GM19238 (cell line): ENCODE results near the gene PEAK3.

ENCODE experiments used
- DNase-seq: peaks from one replicate; pipeline ENCODE4 v3.0.0; 2011; ENCODE audit warnings: low spot score; ENCODE audit not compliant: insufficient read length

PEAK3 gene

DNA sequence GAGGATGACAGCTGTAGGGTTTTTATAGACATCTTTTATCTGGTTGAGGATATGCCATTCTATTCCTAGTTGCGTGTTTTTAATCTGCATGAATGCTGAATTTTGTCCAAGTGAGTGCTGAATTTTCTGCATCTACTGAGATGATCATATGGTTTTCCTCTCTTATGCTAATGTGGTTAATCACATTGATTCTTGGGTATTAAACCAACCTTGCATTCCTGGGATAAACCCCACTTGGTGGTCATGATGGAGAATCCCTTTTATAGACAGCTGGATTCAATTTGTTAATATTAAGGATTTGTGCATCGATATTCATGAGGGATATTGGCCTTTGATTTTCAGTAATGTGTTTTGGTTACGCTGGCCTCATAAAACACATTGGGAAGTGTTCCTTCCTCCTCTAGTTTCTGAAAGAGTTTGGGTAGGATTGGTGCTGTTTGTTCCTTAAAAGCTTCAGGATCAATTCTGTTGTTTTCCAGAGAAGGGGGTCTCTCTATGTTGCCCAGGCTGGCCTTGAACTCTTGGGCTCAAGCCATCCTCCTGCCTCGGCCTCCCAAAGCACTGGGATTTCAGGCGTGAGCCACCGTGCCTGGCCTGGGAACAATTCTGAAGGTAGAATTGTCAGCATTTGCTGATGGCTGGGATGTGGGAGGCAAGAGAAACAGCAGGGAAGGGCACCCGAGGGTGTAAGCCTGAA, 33.3 kb upstream of the PEAK3 start:
- no peak for DNase-seq

- DNase-seq, result no peak
Observed at GRCh38 chr19:2312820-2313501, 31.0 kb upstream of the PEAK3 start.

DNA sequence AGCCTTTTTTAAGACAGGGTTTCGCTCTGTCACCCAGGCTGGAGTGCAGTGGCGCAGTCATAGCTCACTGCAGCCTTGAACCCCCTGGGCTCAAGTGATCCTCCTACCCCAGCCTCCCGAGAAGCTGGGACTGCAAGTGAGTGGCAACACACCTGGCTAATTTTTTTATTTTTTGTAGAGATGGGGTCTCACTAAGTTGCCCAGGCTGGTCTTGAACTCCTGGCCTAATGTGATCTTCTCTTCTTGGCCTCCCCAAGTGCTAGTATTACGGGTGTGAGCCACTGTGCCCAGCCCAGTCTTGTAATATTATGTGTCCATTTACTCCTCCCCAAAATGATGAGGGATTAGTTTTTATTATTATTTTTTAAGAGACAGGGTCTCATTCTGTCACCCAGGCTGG, 29.1 kb upstream of the PEAK3 start:
- no peak for DNase-seq

- no peak for DNase-seq
Observed at GRCh38 chr19:2309734-2310362, 27.9 kb upstream of the PEAK3 start.

DNA sequence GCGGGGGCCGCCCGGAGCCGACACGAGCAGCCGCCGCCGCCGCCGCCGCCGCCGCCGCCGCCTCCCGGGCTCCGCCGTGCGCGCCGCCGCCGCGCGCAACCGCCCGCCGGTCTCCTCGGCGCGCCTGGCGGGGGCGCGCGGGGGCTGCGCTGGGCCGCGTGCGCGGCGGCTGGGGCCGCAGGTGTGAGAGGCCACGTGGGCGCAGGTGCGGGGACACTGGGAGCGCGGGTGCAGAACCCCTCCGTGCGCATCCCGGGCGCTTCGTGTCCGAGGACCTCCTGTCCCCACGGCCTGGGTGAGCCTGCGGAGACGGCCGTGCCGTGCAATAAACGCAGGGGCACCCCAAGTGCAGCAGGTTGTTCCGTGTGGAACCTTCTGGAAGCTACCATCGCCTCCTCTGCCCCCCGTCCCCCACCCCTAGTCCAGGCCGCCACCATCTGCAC, 26.2 kb upstream of the PEAK3 start, which contains the start of gene LINGO3:
TSS of gene LINGO3 (minus strand) at position 41 of the 443 bp plus-strand sequence. CDS start 16,378 bp downstream, outside the sequence.
- no peak for DNase-seq

GRCh38 chr19:2307518-2308012, 25.6 kb upstream of the PEAK3 start:
- no peak for DNase-seq

GRCh38 chr19:2306971-2307370, 25.0 kb upstream of the PEAK3 start:
- DNase-seq, result no peak

DNA sequence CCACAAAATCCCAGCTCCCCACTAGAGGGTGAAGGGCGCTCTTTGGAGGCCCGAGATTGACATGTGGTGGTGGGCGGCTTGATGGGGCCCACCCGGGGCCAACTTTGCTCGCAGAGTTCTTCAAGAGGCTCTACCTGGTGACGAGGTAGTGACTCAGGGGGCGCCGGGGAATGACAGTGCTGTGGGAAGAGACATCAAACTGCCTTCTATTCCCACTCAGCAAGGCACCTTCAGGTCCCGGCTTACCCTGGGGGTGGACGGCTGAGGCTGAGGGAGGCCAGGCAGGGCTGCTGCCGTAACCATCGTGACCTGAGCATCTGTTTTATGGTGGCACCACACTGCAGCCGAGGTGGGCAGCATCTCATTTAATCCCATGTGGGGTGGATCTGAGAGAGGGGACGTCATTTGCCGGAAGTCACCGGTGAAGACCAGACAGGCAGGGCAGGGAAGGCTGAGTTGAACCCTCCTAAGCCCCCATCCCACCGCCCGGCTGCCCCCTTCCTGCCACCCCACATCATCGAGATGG, 24.4 kb upstream of the PEAK3 start:
- DNase-seq, result no peak

- DNase-seq, result no peak
Observed at GRCh38 chr19:2305452-2306280, 23.7 kb upstream of the PEAK3 start.

- DNase-seq, result no peak
Observed at GRCh38 chr19:2303211-2303798, 21.3 kb upstream of the PEAK3 start.

DNA sequence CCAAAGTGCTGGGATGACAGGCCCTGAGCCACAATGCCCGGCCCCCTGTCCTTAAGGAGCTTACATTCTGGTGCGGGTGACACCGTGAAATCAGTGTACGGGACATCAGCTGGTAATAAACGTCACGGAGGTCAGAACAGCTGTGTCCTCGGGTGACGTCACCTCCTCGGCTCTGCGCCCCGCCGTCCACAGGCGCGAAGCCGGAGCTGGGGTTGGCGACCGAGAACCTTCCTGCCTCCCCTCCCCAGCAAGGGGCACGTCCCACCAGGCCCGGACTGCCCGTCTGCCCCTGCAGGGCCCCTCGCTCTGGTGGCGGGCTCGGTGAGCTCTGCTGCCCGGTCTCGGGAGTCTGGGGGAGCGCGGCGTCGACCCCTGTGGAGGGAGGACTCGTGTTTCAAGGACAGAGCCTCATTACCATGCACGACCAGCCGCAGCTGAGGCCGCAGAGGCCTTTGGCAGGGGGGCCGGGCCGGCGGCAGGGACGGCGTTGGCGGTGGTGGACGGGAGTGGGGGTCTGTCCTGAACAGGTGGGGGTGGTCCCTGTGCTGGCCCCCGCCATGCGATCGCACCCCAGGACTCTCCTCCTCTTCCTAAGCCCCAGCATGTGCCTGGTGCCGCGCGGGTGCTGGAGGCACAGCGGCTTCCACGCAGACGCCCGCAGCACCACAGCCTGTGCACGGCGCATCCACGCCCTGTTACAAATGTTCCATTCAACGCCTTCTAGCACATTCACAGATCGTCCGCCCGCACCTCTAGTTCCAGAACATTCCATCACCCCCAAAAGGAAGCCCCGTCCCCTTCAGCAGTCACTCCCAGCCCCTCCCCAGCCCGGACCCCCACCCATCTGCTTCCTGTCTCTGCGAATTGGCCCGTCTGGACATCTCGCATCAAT, 20.6 kb upstream of the PEAK3 start:
- no peak for DNase-seq

DNA sequence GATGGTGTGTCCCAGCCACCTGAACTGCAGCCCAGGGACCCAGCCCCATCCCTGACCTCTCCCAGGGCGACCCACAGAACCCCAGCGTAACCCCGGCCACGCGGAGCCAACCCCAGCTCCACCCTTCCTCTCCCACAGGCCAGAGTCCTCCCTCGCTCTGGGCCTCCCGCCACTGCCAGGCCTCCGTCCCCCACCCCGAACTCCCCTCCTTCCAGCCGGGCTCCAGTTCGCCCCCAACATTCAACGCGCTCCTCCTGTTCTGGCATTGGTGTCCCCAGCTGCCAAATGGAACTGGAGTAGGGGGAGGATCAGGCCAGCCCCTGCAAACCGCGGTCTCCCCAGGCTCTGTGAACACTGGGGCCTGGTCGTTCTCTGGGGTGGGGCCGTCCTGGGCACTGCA, 18.6 kb upstream of the PEAK3 start:
- DNase-seq, result no peak

GRCh38 chr19:2296141-2296540, 14.2 kb upstream of the PEAK3 start:
- no peak for DNase-seq

DNA sequence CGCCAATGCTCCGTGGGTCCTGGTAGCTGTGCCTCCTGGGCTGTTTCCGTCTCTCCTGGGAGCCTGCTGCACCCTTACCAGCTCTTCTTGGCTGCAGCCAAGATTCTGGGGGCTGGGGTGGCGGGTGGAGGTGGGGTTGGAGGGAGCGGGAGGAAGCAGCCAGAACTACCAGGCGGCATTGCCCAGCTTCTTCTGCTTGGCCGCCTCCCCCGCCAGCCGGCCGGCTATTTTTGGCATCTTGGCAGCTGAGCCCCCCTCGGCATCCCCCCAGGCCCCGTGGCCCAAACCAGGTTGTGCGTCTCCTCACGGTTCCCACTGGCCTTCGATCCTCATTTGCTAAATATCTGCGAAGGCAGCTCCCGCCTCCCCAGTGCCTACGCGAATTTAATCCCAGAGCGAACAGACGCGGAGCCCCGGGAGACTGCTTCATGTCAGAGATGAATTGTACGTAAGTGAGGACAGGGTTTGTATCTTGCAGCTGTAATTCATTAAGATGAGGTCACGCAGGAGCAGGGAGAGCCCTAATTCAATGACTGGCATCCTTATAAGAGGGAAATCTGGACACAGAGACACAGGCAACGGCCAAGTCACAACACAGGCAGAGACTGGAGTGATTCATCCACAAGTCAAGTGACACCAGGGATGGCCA, 12.8 kb upstream of the PEAK3 start:
- no peak for DNase-seq

GRCh38 chr19:2291185-2291751, 9.3 kb upstream of the PEAK3 start:
- no peak for DNase-seq

DNA sequence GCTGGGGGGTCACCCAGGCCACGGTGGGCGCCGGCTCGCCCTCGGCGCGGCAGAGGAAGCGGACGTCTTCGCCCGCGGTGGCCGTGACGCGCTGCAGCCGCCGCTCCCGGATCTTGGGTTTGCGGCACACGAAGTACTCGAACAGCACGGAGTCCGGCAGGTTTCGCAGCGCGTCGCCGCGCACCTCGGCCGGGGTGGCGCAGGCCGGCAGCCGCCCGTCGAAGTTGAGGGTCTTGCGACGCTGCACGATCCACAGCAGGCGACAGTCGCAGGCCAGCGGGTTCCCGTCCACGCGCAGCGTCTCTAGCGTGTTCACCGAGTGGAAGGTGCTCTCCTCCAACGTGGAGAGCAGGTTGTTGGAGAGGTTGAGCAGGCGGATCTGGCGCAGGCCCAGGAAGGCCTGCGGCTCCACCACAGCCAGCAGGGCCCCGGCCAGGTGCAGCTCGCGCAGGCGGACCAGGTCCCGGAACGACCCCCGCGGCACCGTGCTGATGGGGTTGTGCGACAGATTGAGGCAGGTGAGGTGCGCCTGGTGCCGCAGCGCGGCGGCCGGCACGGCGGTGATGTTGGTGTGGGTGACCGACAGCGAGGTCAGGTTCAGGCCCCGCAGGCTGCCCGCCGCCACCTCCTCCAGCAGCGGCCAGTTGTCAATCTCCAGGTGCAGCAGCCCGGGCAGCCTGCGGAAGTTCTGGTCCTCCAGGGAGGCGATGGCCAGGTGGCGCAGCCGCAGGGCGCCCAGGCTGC, 8.6 kb upstream of the PEAK3 start:
- DNase-seq, result no peak

DNA sequence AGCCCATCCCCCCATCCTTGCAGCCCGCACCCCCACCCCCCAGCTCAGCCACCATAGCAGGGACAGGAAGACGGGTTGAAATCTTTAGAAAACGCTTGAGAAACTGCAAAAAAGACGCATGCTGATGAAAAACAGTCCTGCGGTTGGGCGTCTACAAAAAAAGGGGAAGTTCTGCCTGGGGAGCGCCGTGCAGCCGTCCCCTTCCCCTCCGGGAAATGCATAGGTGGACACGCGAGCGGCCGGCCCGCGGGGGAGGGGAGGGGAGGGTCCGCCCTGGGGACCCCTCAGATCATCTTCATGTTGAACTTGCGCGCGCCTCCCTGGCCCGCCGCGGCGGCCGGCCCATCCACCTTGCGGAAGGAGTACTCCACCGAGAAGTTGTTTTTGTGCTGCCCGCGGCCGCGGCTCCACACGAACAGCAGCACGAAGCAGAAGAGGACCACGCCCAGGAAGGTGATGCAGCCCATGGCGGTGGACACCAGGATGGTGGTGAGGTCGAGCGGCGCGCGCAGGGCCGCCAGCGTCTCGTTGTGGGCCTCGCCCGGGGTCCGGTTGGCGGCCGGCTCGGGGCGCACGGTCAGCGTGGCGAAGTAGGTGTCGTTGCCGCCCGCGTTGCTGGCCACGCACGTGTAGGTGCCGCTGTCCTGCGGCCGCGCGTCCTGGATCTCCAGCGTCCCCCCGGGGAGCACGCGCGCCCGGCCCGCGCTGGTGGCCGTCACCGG, 7.9 kb upstream of the PEAK3 start:
- DNase-seq, result peak; percentile 89
